ENCODE data around the gene UEVLD.

Gene UEVLD

GRCh38 chr11:18502352-18502751, 86.2 kb downstream of the UEVLD start:
- DNase-seq (ENCODE audit: low read depth) = no peak
- H3K4me3 ChIP-seq (replicated peaks; ENCODE audit: low read depth, low read length) = no peak overlapping the region
- no peak for TF ChIP-seq CTCF (IDR thresholded peaks at IDR 0.05; ENCODE audit: low read length, missing control alignments)

- H3K4me3 ChIP-seq (replicated peaks; ENCODE audit: low read depth, low read length) = no peak overlapping the region
- no peak for TF ChIP-seq CTCF (IDR thresholded peaks at IDR 0.05; ENCODE audit: low read length, missing control alignments)
- DNase-seq (ENCODE audit: low read depth) = no peak
These were observed 86.9 kb downstream of the UEVLD start for GRCh38 chr11:18501629-18502028.

GRCh38 chr11:18498039-18498438, 90.5 kb downstream of the UEVLD start:
- TF ChIP-seq CTCF (IDR thresholded peaks at IDR 0.05; ENCODE audit: low read length, missing control alignments) = no peak
- DNase-seq (ENCODE audit: low read depth) = no peak
- no peak overlapping the region for H3K4me3 ChIP-seq (replicated peaks; ENCODE audit: low read depth, low read length)

GRCh38 chr11:18495703-18496102, 92.8 kb downstream of the UEVLD start:
- DNase-seq (ENCODE audit: low read depth) = no peak
- no peak overlapping the region for H3K4me3 ChIP-seq (replicated peaks; ENCODE audit: low read depth, low read length)
- TF ChIP-seq CTCF (IDR thresholded peaks at IDR 0.05; ENCODE audit: low read length, missing control alignments) = no peak

- no peak overlapping the region for H3K4me3 ChIP-seq (replicated peaks; ENCODE audit: low read depth, low read length)
- no peak for DNase-seq (ENCODE audit: low read depth)
- no peak for TF ChIP-seq CTCF (IDR thresholded peaks at IDR 0.05; ENCODE audit: low read length, missing control alignments)
These were observed 93.3 kb downstream of the UEVLD start for GRCh38 chr11:18495271-18495670.

- H3K4me3 ChIP-seq (replicated peaks; ENCODE audit: low read depth, low read length) = no peak overlapping the region
- DNase-seq (ENCODE audit: low read depth) = no peak
- no peak for TF ChIP-seq CTCF (IDR thresholded peaks at IDR 0.05; ENCODE audit: low read length, missing control alignments)
These were observed 95.2 kb downstream of the UEVLD start for GRCh38 chr11:18493310-18493709.

GRCh38 chr11:18492888-18493287, 95.6 kb downstream of the UEVLD start:
- H3K4me3 ChIP-seq (replicated peaks; ENCODE audit: low read depth, low read length) = no peak overlapping the region
- no peak for TF ChIP-seq CTCF (IDR thresholded peaks at IDR 0.05; ENCODE audit: low read length, missing control alignments)
- DNase-seq (ENCODE audit: low read depth) = peak; percentile 1
